NOMO-1 treated with dmso at 0.1 percent for 144 hours (cell line): ENCODE results near the gene MGAT1.
"Not testable (repeated sequence)": the region's sequence is repeated elsewhere in the genome, so short reads cannot be mapped to it uniquely, and the experiment has no call there.

Experiments
- DNase-seq: peaks from one replicate; lab custom pipeline; 2025; ENCODE audit not compliant: unreplicated experiment; lab: John Stamatoyannopoulos, UW

MGAT1 gene

DNA sequence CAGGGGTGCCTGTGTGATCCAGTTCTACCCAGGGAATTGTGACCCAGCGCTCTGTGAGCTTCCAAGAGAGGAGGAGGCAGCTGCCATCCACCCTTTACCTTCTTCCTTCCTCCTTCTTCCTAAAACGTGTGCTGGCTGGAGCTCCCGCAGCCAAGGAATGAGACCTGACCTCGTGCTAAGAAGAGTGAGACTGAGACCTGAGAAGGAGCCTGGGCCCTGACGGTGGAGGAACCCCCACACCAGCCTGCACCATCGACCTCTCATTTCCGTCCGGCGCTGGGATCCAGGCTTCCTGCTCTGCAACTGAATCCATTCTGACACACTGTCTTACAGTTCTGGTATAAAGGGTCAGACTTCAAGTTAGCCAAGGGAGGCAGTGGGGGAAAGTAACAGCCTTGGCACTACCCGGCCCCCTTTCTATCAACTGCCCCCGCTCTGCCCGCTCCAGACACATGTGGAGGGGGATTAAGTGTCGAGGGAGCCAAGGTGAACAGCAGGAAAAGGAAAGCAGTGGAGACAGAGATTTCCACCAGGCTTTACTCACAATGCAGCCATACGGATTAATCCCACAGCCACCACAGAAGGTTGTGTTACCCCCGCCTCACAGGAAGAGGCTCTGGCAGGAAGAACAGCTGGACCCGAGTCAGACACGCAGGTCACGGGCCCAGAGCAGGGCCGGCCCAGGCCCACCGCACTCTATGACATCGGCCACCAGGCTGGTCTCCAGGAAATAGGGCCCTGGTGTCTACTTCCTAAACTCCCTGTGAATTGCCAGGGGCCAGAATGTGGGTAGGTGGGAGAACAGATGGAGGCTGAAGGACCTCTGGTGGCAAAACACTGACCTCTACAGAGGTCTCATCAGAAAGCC is 15.8 kb downstream of the MGAT1 start:
- no peak for DNase-seq

DNA sequence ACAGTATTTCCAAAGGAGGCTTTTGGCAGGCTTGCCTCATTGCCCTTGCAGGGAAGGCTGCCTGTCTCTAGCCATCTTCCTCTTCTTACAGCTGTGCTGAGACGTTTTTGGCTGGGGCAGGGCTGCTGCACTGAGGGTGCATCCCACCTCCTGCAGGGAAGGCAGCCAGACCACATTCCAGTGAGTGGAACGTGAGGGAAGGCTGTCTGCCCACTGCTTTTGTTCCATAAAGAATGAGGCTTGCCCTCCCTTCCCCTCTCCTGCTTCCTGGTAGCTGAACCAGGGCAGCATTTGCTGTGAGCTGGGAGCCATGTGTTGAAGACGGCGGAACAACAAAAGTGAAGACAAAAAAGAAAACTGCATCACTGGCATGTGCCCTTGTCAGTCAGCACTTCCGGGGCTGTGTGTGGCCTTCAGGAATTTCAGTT is 16.8 kb downstream of the MGAT1 start:
- DNase-seq, result no peak

DNA sequence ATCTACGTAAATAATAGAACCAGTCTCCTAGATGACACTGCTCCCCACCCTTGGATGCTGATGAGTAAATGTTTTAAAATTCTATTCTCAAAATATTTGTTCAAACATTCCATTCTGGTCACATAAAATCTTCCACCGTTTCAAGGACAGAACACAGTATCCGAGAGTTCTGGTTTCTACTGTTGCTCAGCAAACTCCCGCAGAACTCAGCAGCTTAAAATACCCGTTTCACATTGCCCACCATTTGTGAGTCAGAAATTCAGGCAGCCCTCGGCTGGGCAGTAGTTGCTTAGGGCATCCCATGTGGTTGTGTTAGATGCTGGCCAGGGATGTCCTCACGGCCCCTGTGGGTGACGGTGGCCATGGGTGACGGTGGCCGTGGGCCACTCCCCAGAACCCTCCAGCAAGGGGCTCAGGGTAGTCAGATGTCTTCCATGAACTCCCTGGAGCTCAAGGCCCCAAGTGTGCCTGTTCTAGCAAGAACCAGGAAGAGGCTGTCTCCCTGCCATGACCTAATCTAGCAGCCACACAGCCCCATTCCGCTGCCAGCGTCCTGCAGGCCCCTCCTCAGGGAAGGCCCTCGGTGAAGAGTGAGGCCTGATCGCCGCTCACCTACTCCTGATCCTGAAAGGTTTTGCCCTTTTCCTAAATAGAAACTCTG is 17.4 kb downstream of the MGAT1 start:
- DNase-seq, result no peak

DNA sequence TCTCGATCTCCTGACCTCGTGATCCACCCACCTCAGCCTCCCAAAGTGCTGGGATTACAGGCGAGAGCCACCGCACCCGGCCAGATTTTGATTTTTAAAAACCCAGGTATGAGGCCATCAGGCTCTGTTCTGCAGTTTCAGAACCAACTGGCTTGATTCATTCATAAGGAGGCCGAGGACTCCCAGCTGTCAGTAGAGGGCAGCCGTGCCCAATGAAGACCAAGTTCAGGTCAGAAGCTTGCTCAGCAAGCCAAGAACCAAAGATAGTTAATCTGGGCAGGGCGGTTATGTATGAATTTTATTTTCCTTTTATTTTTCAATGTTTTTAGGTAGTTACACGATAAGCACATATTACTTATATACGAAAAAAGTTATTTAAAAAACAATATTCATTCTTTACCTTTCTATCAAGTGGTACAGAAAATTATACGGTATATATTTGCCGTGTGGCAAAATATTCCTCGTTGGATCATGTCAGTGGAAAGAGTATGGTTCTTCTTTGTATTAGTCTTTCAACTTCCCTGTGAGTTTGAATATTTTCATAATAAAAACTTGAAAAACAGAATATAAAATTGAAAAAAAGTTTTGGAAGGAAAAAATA is 18.0 kb downstream of the MGAT1 start:
- peak; percentile 2 for DNase-seq

DNA sequence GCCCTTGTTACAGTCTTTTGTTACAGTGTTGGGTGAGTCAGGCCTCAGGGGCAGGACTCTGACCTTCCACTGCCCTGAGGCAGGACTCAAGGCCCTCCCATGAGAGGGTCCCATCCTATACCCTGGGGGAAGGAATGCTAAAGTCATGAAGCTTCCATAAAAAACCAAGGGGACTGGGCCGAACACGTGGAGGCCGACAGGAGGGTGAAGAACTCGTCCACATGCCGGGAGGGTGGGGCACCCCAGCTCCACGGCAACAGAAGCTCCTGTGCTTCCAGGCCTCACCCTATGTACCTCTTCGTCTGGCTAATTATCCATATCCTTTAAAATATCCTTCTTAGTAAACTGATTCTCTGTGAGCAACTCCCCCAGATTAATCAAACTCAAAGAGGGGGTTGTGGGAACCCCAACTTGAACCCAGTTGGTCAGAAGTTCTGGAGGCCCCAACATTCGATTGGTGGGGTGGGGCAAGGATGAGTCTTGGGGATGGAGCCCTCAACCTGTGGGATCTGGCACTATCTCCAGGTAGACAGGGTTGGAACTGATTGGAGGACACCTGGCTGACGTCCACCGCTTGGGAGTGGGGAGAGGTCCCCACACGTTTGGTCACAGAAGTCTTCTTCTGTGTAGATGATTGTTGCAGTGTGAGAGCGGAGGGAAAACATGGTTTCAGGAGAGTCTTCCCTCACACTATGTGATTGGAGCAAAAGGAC is 19.1 kb downstream of the MGAT1 start:
- no peak for DNase-seq

DNA sequence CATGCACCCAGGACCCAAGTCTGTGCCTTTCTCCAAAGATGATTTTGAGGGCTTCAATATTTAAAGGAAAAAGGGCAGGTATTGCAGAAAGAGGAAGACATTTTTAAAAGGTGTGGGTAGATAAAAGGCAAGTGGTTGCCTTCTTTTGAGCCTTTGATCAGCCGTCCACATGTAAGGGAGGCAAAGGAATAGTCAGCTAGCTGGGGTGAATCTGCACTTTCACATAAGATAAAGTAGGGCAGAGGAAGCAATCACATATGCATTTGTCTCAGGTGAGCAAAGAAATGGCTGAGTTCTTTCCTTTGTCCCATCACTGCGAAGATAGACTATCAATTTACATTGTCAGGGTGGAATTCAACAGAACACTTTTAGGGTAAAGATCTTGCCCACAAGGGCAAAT is 19.9 kb downstream of the MGAT1 start:
- no peak for DNase-seq

DNA sequence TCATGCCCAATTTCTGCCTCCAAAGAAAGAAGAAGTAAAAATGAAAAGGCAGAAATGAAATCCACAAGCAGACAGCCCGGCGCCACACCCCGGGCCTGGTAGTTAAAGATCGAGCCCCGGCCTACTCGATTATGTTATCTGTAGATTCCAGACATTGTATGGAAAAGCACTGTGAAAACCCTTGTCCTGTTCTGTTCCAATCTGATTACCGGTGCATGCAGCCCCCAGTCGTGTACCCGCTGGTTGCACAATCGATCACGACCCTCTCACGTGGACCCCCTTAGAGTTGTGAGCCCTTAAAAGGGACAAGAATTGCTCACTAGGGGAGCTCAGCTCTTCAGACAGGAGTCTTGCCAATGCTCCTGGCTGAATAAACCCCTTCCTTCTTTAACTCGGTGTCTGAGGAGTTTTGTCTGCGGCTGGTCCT is 20.7 kb downstream of the MGAT1 start:
- DNase-seq, result not testable (repeated sequence)

DNA sequence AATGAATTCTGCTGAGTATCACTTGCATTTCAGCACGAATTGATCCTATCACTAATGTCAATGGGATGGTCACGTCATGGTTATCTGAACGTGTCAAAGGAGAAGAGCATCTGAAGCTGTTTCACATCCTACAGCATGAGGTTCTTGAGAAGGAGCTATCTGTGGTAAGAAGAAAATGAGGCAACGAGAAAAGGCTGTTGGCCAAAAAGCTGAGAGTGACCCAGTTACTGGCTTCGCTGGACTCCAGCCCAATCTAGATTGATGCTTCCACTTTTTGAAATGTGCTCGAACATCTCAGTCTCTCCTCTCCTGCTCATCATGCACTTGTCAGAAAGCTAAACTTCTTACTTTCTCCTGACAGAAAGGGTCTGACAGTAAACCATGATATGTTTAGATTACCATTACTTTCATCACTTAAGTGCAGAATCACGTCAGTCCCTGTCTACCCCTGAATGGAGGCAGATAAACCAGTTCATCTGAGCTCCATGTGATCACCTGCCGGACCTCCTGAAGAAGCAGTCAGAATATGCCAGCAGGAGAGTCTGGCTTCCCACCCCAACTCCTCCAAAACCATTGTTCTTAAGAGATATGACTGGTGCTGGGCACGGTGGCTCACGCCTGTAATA is 22.5 kb downstream of the MGAT1 start:
- no peak for DNase-seq

DNA sequence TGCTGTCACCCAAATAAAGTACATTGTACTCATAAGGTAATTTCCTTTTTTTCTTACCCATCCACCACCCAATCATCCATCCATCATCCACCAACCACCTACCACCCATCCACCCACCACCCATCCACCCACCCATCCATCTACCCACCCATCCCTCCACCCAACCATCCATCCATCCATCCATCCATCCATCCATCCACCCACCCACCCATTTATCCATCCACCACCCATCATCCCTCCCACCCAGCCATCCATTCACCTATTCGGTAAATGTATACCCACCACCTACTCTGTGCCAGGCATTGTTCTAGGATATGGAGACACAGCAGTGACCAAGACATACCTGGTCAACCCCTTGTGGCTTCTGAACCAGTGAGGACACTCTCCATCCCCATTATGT is 25.1 kb downstream of the MGAT1 start:
- DNase-seq, result no peak

DNA sequence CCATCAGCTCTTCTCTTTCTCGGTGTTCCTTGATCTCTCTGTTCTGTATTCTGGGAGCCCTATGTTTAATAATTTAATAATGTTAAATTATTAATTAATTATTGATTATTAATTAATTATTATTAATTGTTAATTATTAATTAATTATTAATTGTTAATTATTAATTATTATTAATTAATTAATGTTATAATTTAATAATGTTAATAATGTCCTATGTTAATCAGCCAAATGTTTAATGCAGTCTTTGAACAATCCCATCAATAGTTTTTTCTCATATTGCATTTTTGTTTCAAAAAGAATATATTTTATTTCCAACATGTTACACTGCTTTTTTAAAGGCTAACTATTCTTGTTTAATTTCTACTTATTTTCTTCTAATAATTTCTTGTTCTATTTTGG is 26.2 kb downstream of the MGAT1 start:
- DNase-seq, result no peak

DNA sequence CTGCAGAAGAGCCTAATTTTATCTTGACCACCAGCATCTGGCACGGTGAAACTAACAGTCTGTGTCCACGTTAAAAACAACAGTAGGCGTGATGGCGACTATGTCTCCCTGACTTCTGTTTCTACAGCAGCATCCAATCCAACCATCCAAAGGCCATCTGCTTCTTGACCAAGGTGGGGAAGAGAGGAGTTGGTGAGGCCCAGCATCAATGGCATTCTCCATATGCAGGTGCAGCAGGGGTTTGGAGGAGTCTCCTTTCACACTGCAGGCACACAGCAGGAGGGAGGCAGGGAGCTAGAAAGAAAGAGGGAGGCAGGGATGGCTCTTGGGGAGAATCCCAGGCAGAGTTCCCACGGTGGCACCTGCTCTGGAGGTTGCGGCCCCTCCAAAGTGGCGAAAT is 27.0 kb downstream of the MGAT1 start:
- no peak for DNase-seq

DNA sequence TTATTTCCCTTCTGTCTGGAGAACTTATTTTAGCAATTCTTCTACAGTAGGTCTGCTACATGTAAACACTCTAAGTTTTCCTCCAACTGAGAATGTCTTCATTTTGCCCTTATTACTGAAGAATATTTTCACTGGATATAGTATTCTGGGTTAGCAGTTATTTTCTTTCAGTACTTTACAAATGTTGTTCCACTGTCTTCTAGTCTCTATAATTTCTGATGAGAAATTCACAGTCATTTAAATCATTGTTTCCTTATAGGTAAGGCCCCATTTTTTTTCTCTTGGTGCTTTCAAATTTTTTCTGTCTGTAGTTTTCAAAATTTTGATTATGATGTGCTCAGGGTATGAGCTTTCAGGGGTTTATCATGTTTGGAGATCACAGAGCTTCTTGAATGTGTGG is 30.8 kb downstream of the MGAT1 start:
- DNase-seq, result no peak

DNA sequence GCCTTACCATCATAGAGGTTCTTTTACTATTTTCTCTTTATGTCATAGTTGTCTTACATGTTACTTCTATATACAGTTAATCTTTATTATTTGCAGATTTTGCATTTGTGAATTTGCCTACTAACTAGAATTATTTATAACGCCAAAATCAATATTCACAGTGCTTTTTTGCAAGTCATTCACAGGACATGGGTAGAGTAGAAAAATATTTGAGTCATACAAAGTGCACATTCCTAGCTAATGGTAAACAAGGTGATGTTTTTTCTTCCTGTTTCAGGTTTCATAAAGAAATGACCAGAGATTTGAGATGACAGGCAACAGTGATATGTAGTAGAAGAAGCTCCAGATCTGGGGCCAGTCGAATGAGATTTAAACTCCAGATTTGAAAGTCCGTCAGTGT is 32.8 kb downstream of the MGAT1 start:
- DNase-seq, result no peak

DNA sequence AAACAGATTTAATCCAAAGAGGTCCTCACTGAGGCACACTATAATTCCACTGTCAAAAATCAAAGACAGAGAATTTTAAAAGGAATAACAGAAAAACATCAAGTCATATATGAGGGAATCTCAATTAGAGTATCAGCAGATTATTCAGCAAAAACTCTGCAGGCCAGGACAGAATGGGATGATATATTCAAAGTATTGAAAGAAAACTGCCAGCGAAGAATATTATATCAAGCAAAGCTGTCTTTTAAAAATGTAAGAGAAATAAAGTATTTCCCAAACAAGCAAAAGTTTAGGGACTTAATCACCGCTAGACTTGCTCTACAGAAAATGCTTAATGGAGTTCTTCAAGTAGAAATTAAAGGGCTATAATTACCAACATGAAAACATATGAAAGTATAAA is 47.0 kb downstream of the MGAT1 start:
- DNase-seq, result no peak

DNA sequence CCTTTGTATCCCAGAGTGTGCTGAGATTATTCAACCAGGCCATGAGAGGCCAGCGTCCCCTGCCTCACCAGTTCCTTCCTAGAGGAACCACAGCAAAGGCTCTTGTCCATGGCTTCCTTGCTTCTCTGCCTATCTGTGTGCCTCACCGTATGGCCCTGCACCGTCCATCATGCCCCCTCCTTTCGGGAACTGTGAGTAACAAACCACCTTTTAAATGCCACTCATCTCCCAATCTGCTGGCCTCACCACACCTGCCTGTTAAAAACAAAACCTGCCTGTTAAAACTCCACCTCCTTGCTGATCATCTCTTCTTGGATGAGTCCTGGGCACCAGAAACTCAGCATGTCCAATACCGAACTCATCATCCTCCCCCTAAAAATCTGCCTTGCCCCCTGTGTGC is 58.4 kb downstream of the MGAT1 start:
- DNase-seq, result no peak

DNA sequence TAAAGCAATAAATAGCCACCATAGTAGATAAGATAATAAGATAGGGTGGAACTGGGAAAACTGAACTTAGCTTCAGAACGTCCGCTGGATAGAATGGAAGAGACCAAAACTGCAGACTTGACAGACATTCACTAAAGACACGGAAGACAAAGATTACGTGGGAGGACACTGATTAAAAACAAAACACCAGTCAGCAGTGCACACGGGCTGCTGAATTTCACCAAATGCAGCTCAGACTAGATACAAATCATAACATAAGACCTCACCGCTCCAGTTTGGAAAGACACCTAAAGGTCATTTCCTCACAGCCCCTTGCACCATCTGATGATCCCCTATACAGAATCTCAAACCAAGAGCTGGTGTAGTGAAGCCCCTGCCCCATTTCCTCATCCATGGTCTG is 59.9 kb downstream of the MGAT1 start:
- DNase-seq, result no peak

DNA sequence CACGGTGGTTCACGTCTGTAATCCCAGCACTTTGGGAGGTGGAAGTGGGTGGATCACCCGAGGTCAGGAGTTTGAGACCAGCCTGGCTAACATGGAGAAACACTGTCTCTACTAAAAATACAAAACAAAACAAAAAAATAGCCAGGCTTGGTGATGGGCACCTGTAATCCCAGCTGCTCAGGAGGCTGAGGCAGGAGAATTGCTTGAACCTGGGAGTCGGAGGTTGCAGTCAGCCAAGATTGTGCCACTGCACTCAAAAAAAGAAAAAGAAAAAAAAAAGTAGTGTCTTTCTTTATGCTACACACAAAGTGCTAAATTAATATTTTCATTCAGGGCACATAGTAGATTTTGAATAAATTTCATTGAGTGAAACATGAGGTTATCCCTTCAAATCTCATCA is 61.7 kb downstream of the MGAT1 start:
- DNase-seq, result not testable (repeated sequence)

DNA sequence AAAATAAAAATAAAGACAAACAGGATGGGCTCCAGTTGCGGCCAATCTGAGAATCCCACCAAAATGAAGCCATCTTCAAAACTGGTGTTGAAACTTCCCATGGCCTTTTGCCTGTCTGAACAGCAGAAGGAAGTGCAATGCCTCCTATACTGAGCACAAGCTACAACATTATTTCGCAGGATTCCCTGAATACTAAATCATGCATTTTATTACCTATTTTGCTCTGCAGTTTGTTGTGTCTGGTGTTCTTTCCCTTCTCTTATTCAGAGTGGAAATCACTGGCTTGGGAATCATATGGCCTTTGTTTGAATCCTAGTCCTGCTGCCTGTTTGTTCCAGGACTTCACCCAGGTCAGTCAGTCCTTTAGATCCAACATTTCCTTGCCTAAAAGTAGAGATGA is 62.6 kb downstream of the MGAT1 start, which contains the start of gene OR2Y1:
Gene OR2Y1, minus strand, starts transcription at position 101 of the 400 bp plus-strand sequence. Its CDS starts 0 bp downstream, at position 101.
- DNase-seq, result no peak

DNA sequence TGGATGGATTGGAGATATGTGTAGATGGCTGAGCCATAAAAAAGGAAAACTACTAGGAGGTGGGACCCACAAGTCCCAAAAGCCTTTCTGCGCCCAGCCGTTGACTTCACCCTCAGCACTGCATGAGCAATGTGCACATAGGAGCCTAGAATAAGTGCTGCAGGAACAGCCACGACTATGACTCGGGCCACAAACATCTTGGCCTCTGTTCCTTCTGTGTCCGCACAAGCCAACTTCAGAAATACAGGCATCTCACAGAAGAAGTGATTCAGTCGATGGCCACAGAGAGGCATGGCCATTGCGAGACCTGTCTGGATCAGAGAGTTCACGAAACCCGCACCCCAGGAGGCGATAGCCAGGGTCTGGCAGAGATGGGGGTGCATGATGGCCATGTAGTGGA is 63.3 kb downstream of the MGAT1 start:
- DNase-seq, result no peak

DNA sequence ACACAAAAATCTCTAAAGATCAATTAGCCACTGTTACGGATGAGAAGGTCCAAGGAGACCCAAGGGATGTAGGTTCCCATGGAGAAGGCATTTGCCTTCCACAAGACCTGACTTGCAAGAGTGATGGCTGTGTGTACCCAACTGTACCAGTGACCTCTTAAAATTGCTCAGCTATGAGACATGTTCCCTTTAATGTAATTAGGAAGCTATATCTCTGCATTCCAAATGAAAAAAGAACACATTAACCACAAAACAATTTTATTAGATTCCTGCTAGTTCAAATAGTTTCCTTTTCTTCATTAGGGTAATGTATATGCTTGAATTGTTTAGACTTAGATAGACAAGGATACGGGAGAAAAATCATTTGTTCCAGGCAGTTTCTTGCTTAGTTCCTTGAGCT is 66.1 kb downstream of the MGAT1 start:
- no peak for DNase-seq
